ENCODE data around the gene TMEM198.
A peak's percentile ranks its signal among the peaks of the same experiment; 100 is the strongest.

Gene TMEM198

GRCh38 chr2:219567791-219568361 lies 24.0 kb downstream of the TMEM198 start:
- Histone ChIP-seq H3K4me1 (ENCODE audit: control insufficient read depth, insufficient read depth, low read length) (peaks cover 58% of the 10 kb centered on the region), H3K36me3 (ENCODE audit: control insufficient read depth, insufficient read depth, low read length) (peaks cover 51% of the 10 kb centered on the region), H3K9me3 (ENCODE audit: control insufficient read depth, insufficient read depth, low read depth, low read length) (peaks cover 7% of the 10 kb centered on the region; the same call in 1 of the 2 replicates), H3K9ac (ENCODE audit: low read length) (no peak overlapping the region), H3K27ac (ENCODE audit: low read depth, low read length) (no peak overlapping the region), H3K4me3 (ENCODE audit: low read depth, low read length) (no peak overlapping the region), H3K27me3 (ENCODE audit: control insufficient read depth, insufficient read depth, low read length) (peaks cover 11% of the 10 kb centered on the region; the same call in 1 of the 2 replicates)

- Histone ChIP-seq H3K36me3 (ENCODE audit: control insufficient read depth, insufficient read depth, low read length) (peaks cover 39% of the 10 kb centered on the region), H3K27ac (ENCODE audit: low read depth, low read length) (no peak overlapping the region), H3K4me3 (ENCODE audit: low read depth, low read length) (no peak overlapping the region), H3K4me1 (ENCODE audit: control insufficient read depth, insufficient read depth, low read length) (peaks cover 53% of the 10 kb centered on the region), H3K27me3 (ENCODE audit: control insufficient read depth, insufficient read depth, low read length) (peaks cover 11% of the 10 kb centered on the region; the same call in 1 of the 2 replicates), H3K9ac (ENCODE audit: low read length) (no peak overlapping the region), H3K9me3 (ENCODE audit: control insufficient read depth, insufficient read depth, low read depth, low read length) (peaks cover 7% of the 10 kb centered on the region; the same call in 1 of the 2 replicates)
These were observed 25.2 kb downstream of the TMEM198 start for GRCh38 chr2:219569041-219569440.

GRCh38 chr2:219569635-219570034 lies 25.8 kb downstream of the TMEM198 start:
- H3K36me3 ChIP-seq (ENCODE audit: control insufficient read depth, insufficient read depth, low read length) = peaks cover 33% of the 10 kb centered on the region
- peak overlapping the region; percentile 92 for H3K9ac ChIP-seq (ENCODE audit: low read length)
- peaks cover 11% of the 10 kb centered on the region; the same call in 1 of the 2 replicates for H3K27me3 ChIP-seq (ENCODE audit: control insufficient read depth, insufficient read depth, low read length)
- H3K4me3 ChIP-seq (ENCODE audit: low read depth, low read length) = peak overlapping the region; percentile 77
- H3K27ac ChIP-seq (ENCODE audit: low read depth, low read length) = no peak overlapping the region
- H3K4me1 ChIP-seq (ENCODE audit: control insufficient read depth, insufficient read depth, low read length) = peaks cover 48% of the 10 kb centered on the region
- H3K9me3 ChIP-seq (ENCODE audit: control insufficient read depth, insufficient read depth, low read depth, low read length) = peaks cover 7% of the 10 kb centered on the region; the same call in 1 of the 2 replicates

GRCh38 chr2:219570194-219570923 lies 26.5 kb downstream of the TMEM198 start:
- peaks cover 44% of the 10 kb centered on the region for H3K4me1 ChIP-seq (ENCODE audit: control insufficient read depth, insufficient read depth, low read length)
- H3K27ac ChIP-seq (ENCODE audit: low read depth, low read length) = peak overlapping the region; percentile 4; the same call in 1 of the 2 replicates
- H3K9me3 ChIP-seq (ENCODE audit: control insufficient read depth, insufficient read depth, low read depth, low read length) = peaks cover 7% of the 10 kb centered on the region; the same call in 1 of the 2 replicates
- H3K4me3 ChIP-seq (ENCODE audit: low read depth, low read length) = peak overlapping the region; percentile 77
- peaks cover 13% of the 10 kb centered on the region; the same call in 1 of the 2 replicates for H3K27me3 ChIP-seq (ENCODE audit: control insufficient read depth, insufficient read depth, low read length)
- H3K9ac ChIP-seq (ENCODE audit: low read length) = peak overlapping the region; percentile 92
- peaks cover 31% of the 10 kb centered on the region for H3K36me3 ChIP-seq (ENCODE audit: control insufficient read depth, insufficient read depth, low read length)

- Histone ChIP-seq H3K9ac (ENCODE audit: low read length) (peak overlapping the region; percentile 92), H3K27me3 (ENCODE audit: control insufficient read depth, insufficient read depth, low read length) (peaks cover 16% of the 10 kb centered on the region; the same call in 1 of the 2 replicates), H3K4me1 (ENCODE audit: control insufficient read depth, insufficient read depth, low read length) (peaks cover 43% of the 10 kb centered on the region), H3K27ac (ENCODE audit: low read depth, low read length) (peak overlapping the region; percentile 63; the same call in 1 of the 2 replicates), H3K4me3 (ENCODE audit: low read depth, low read length) (peak overlapping the region; percentile 77), H3K36me3 (ENCODE audit: control insufficient read depth, insufficient read depth, low read length) (peaks cover 31% of the 10 kb centered on the region), H3K9me3 (ENCODE audit: control insufficient read depth, insufficient read depth, low read depth, low read length) (peaks cover 7% of the 10 kb centered on the region; the same call in 1 of the 2 replicates)
These were observed 27.1 kb downstream of the TMEM198 start for GRCh38 chr2:219570924-219571310.

- H3K4me1 ChIP-seq (ENCODE audit: control insufficient read depth, insufficient read depth, low read length) = peaks cover 43% of the 10 kb centered on the region
- H3K9me3 ChIP-seq (ENCODE audit: control insufficient read depth, insufficient read depth, low read depth, low read length) = peaks cover 7% of the 10 kb centered on the region; the same call in 1 of the 2 replicates
- peak within 1 kb of the TSS; percentile 77 for H3K4me3 ChIP-seq (ENCODE audit: low read depth, low read length)
- H3K9ac ChIP-seq (ENCODE audit: low read length) = peak within 1 kb of the TSS; percentile 92
- H3K27me3 ChIP-seq (ENCODE audit: control insufficient read depth, insufficient read depth, low read length) = peaks cover 16% of the 10 kb centered on the region; the same call in 1 of the 2 replicates
- H3K27ac ChIP-seq (ENCODE audit: low read depth, low read length) = peak within 1 kb of the TSS; percentile 89; the same call in 1 of the 2 replicates
- peaks cover 27% of the 10 kb centered on the region for H3K36me3 ChIP-seq (ENCODE audit: control insufficient read depth, insufficient read depth, low read length)
These were observed 27.7 kb downstream of the TMEM198 start, which contains the start of gene OBSL1 for GRCh38 chr2:219571311-219572236. Gene OBSL1 (minus strand): TSS chr2:219571539. CDS start chr2:219571232, 307 bp downstream.

- Histone ChIP-seq H3K9me3 (ENCODE audit: control insufficient read depth, insufficient read depth, low read depth, low read length) (peaks cover 2% of the 10 kb centered on the region; the same call in 1 of the 2 replicates), H3K4me1 (ENCODE audit: control insufficient read depth, insufficient read depth, low read length) (peaks cover 49% of the 10 kb centered on the region), H3K36me3 (ENCODE audit: control insufficient read depth, insufficient read depth, low read length) (peaks cover 19% of the 10 kb centered on the region; the same call in 1 of the 2 replicates), H3K27ac (ENCODE audit: low read depth, low read length) (peak within 1 kb of the TSS; percentile 89; the same call in 1 of the 2 replicates), H3K4me3 (ENCODE audit: low read depth, low read length) (peak within 1 kb of the TSS; percentile 77), H3K9ac (ENCODE audit: low read length) (peak within 1 kb of the TSS; percentile 74), H3K27me3 (ENCODE audit: control insufficient read depth, insufficient read depth, low read length) (peaks cover 16% of the 10 kb centered on the region; the same call in 1 of the 2 replicates)
These were observed 28.6 kb downstream of the TMEM198 start, which contains the start of gene INHA for GRCh38 chr2:219572237-219573001. Gene INHA (plus strand): TSS chr2:219572310. CDS start chr2:219572375, 65 bp downstream.

GRCh38 chr2:219573166-219573565 lies 29.3 kb downstream of the TMEM198 start:
- H3K4me3 ChIP-seq (ENCODE audit: low read depth, low read length) = no peak overlapping the region
- peaks cover 16% of the 10 kb centered on the region; the same call in 1 of the 2 replicates for H3K27me3 ChIP-seq (ENCODE audit: control insufficient read depth, insufficient read depth, low read length)
- peaks cover 56% of the 10 kb centered on the region for H3K4me1 ChIP-seq (ENCODE audit: control insufficient read depth, insufficient read depth, low read length)

GRCh38 chr2:219574484-219575311 lies 30.9 kb downstream of the TMEM198 start:
- H3K4me3 ChIP-seq (ENCODE audit: low read depth, low read length) = no peak overlapping the region
- no peak overlapping the region for H3K9ac ChIP-seq (ENCODE audit: low read length)
- peaks cover 58% of the 10 kb centered on the region for H3K4me1 ChIP-seq (ENCODE audit: control insufficient read depth, insufficient read depth, low read length)
- no peaks in the 10 kb centered on the region for H3K9me3 ChIP-seq (ENCODE audit: control insufficient read depth, insufficient read depth, low read depth, low read length)
- H3K27ac ChIP-seq (ENCODE audit: low read depth, low read length) = no peak overlapping the region
- H3K36me3 ChIP-seq (ENCODE audit: control insufficient read depth, insufficient read depth, low read length) = peaks cover 2% of the 10 kb centered on the region; the same call in 1 of the 2 replicates
- H3K27me3 ChIP-seq (ENCODE audit: control insufficient read depth, insufficient read depth, low read length) = peaks cover 13% of the 10 kb centered on the region; the same call in 1 of the 2 replicates

More at GRCh38 chr2:219573166-219573565, 29.3 kb downstream of the TMEM198 start:
- Histone ChIP-seq H3K9ac (ENCODE audit: low read length) (no peak overlapping the region), H3K27ac (ENCODE audit: low read depth, low read length) (no peak overlapping the region), H3K36me3 (ENCODE audit: control insufficient read depth, insufficient read depth, low read length) (peaks cover 12% of the 10 kb centered on the region; the same call in 1 of the 2 replicates), H3K9me3 (ENCODE audit: control insufficient read depth, insufficient read depth, low read depth, low read length) (no peaks in the 10 kb centered on the region)
